Effector memory CD4-positive, alpha-beta T cell (primary cell): ENCODE data around the gene STIMATE.

Experiments
- DNase-seq, 3 donors: peaks; one replicate each; pipeline ENCODE4 v3.0.0-alpha.2; 2020
- H3K27ac ChIP-seq: 2 replicates; pipeline ENCODE4 v1.7.0; 2013; ENCODE audit warnings: mild to moderate bottlenecking, low read length, moderate library complexity; ENCODE audit not compliant: insufficient read depth, poor library complexity, severe bottlenecking
- H3K27me3 ChIP-seq: replicated peaks from 2 replicates; pipeline ENCODE4 v1.7.0; 2013; ENCODE audit warnings: mild to moderate bottlenecking, low read length; ENCODE audit not compliant: insufficient read depth, control insufficient read depth, poor library complexity, severe bottlenecking
- H3K36me3 ChIP-seq: 2 replicates; pipeline ENCODE4 v1.7.0; 2013; ENCODE audit warnings: mild to moderate bottlenecking, low read length, moderate library complexity; ENCODE audit not compliant: control insufficient read depth, insufficient read depth
- H3K4me1 ChIP-seq: 2 replicates; pipeline ENCODE4 v1.7.0; 2013; ENCODE audit warnings: low read length, mild to moderate bottlenecking; ENCODE audit not compliant: control insufficient read depth, insufficient read depth, poor library complexity, severe bottlenecking
- H3K4me3 ChIP-seq: 2 replicates; pipeline ENCODE4 v1.7.0; 2013; ENCODE audit warnings: low read length, low read depth, mild to moderate bottlenecking; ENCODE audit not compliant: insufficient read depth, poor library complexity, severe bottlenecking
- H3K9me3 ChIP-seq: 2 replicates; pipeline ENCODE4 v1.7.0; 2013; ENCODE audit warnings: mild to moderate bottlenecking, low read length, moderate library complexity; ENCODE audit not compliant: control insufficient read depth

STIMATE gene

DNA sequence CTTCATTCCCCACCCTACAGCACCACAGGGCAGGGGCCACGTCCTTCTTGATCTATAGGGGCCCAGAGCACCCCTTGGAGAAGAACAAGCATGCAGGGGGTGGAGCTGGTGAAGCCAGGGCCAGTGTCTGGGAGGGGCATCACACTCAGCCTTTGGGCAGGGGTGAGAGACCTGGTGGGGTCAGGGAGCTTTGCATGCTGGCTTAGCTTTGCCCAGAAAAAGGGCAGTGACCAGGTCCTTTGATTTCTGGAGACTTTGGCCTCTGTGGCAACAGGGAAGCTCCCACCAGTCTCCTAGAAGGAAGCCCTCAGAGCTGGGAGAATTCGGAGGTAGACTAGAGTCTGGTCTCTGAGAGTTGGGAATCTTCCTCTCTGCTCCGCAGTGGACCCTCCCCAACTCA is 67.9 kb downstream of the STIMATE start:
- Histone ChIP-seq H3K4me3 (no peak overlapping the region), H3K9me3 (no peaks in the 10 kb centered on the region), H3K27ac (no peak overlapping the region), H3K4me1 (no peaks in the 10 kb centered on the region), H3K27me3 (no peaks in the 10 kb centered on the region), H3K36me3 (no peaks in the 10 kb centered on the region)
- no peak for DNase-seq

DNA sequence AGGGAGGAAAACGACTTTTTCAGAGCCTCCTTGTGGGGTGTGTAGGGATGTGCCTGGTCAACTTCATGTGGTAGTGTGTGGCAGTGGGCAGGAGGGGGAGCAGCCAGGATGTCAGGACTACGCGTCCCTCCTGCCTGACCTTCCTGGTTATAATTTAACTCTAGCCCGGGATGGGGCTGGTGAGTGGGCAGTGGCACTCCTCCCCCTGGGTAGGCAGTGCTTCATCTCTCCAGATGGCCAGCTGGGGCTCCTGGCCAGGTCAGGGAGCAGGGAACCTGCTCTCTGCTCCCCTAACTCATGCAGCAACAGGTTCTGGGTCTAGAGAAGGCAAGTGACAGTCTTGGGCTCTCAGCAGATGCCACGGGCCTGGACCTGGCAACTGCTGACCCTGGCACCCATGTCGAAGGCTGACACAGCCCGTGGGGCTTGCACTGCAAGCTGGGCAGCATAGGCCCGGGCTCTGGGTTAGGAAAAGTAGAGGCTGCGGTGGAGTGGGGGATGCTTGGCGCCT is 69.4 kb downstream of the STIMATE start:
- H3K27me3 ChIP-seq: no peaks in the 10 kb centered on the region
- DNase-seq: no peak
- no peaks in the 10 kb centered on the region for H3K4me1 ChIP-seq
- no peak overlapping the region for H3K4me3 ChIP-seq
- no peaks in the 10 kb centered on the region for H3K36me3 ChIP-seq
- H3K27ac ChIP-seq: no peak overlapping the region
- no peaks in the 10 kb centered on the region for H3K9me3 ChIP-seq

GRCh38 chr3:52827441-52827840 is 69.9 kb downstream of the STIMATE start:
- Histone ChIP-seq H3K4me3 (no peak overlapping the region), H3K4me1 (no peaks in the 10 kb centered on the region), H3K27ac (no peak overlapping the region), H3K9me3 (no peaks in the 10 kb centered on the region), H3K27me3 (no peaks in the 10 kb centered on the region), H3K36me3 (no peaks in the 10 kb centered on the region)
- DNase-seq: no peak

DNA sequence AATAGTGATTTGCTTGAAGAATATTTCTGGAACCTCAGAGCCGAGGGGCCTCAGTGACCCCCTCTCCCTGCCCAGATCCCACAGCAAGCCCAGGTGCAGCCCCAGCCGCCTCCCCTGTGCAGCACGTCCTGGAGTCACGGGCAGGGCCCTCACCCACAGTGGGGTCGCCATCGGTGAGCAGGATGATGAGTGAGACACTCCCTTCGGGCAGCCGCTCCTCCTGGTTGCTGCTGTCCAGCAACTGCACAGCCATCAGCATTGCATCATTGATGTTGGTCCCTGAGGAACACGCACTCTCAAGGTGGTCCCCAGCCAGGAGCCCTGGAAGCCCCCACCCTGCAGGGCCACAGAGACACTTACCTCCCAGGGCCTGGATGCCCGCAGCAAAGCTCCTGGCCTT is 73.3 kb downstream of the STIMATE start:
- Histone ChIP-seq H3K27me3 (no peaks in the 10 kb centered on the region), H3K27ac (no peak overlapping the region), H3K4me3 (no peak overlapping the region), H3K9me3 (no peaks in the 10 kb centered on the region), H3K36me3 (no peaks in the 10 kb centered on the region), H3K4me1 (no peaks in the 10 kb centered on the region)
- no peak for DNase-seq

- Histone ChIP-seq H3K27me3 (no peaks in the 10 kb centered on the region), H3K4me3 (no peak overlapping the region), H3K4me1 (no peaks in the 10 kb centered on the region), H3K36me3 (no peaks in the 10 kb centered on the region), H3K9me3 (no peaks in the 10 kb centered on the region), H3K27ac (no peak overlapping the region)
- no peak for DNase-seq
Measured at GRCh38 chr3:52822363-52822762, 75.0 kb downstream of the STIMATE start.

- Histone ChIP-seq H3K27me3 (no peaks in the 10 kb centered on the region), H3K4me3 (no peak overlapping the region), H3K9me3 (no peaks in the 10 kb centered on the region), H3K27ac (no peak overlapping the region), H3K4me1 (no peaks in the 10 kb centered on the region), H3K36me3 (no peaks in the 10 kb centered on the region)
- DNase-seq: no peak
Measured at GRCh38 chr3:52820736-52821135, 76.6 kb downstream of the STIMATE start.

- Histone ChIP-seq H3K27ac (no peak overlapping the region), H3K4me1 (no peaks in the 10 kb centered on the region)
Measured at GRCh38 chr3:52819936-52820335, 77.4 kb downstream of the STIMATE start.

GRCh38 chr3:52817860-52818259 is 79.5 kb downstream of the STIMATE start:
- DNase-seq: no peak
- no peaks in the 10 kb centered on the region for H3K27me3 ChIP-seq
- no peak overlapping the region for H3K27ac ChIP-seq
- H3K4me1 ChIP-seq: no peaks in the 10 kb centered on the region
- H3K4me3 ChIP-seq: no peak overlapping the region
- no peaks in the 10 kb centered on the region for H3K9me3 ChIP-seq
- H3K36me3 ChIP-seq: no peaks in the 10 kb centered on the region

More at GRCh38 chr3:52819936-52820335, 77.4 kb downstream of the STIMATE start:
- H3K9me3 ChIP-seq: no peaks in the 10 kb centered on the region
- no peak for DNase-seq
- H3K27me3 ChIP-seq: no peaks in the 10 kb centered on the region
- no peak overlapping the region for H3K4me3 ChIP-seq
- no peaks in the 10 kb centered on the region for H3K36me3 ChIP-seq

DNA sequence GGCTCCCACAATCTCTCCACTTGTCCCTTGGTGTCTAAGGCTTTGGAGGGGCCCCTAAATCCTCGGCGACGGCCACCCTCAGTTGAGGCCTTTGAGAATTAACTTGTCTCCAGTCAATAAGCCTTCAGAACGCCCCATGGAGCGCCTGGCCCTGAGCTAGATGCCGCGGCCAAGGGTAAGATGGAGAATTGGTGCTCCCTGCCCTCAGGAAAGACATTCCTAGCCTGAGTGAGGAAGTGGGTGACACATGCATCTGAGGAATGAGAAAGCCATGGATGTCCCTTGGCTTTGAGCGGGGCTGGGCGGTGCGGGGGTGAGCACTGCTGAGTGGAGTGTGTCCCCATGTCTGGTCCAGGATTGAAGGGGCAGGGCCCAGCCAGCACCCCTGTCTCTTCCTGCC is 80.1 kb downstream of the STIMATE start:
- no peaks in the 10 kb centered on the region for H3K4me1 ChIP-seq
- no peaks in the 10 kb centered on the region for H3K9me3 ChIP-seq
- no peaks in the 10 kb centered on the region for H3K36me3 ChIP-seq
- no peak overlapping the region for H3K27ac ChIP-seq
- H3K4me3 ChIP-seq: no peak overlapping the region
- no peaks in the 10 kb centered on the region for H3K27me3 ChIP-seq
- no peak for DNase-seq

DNA sequence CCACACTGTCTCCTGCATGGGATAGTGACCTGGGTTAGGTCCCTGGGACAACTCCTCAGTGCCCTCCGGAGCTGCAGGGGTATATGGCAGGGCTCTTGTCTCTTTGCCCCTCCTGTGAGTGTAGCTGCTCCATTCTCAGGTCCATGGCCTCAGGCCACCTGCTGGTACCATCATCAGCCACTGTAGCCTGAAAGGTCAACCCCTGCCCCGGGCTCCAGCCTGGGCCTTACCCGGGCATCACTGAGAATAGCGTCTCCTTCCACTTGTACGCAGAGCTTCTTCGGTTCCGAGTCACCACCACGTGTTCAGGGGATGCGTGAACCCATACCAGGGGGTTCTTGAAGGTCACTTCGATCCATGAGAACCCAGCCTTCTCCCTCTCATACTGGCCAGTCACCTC is 80.7 kb downstream of the STIMATE start:
- no peak overlapping the region for H3K27ac ChIP-seq
- H3K9me3 ChIP-seq: no peaks in the 10 kb centered on the region
- no peak for DNase-seq
- H3K36me3 ChIP-seq: no peaks in the 10 kb centered on the region
- no peaks in the 10 kb centered on the region for H3K4me1 ChIP-seq
- H3K27me3 ChIP-seq: no peaks in the 10 kb centered on the region
- no peak overlapping the region for H3K4me3 ChIP-seq

GRCh38 chr3:52816199-52816598 is 81.1 kb downstream of the STIMATE start:
- Histone ChIP-seq H3K27ac (no peak overlapping the region), H3K4me3 (no peak overlapping the region), H3K4me1 (no peaks in the 10 kb centered on the region), H3K9me3 (no peaks in the 10 kb centered on the region), H3K27me3 (no peaks in the 10 kb centered on the region), H3K36me3 (no peaks in the 10 kb centered on the region)
- no peak for DNase-seq
